ENCODE measurements around the gene CEBPG. TPM values are rescaled to one million over a fixed set of nuclear protein-coding genes. Genes with fewer than 3 reads are reported as not detected.

CEBPG gene
- total RNA-seq, 1 donor from 2014 or later: 21.2 TPM

DNA sequence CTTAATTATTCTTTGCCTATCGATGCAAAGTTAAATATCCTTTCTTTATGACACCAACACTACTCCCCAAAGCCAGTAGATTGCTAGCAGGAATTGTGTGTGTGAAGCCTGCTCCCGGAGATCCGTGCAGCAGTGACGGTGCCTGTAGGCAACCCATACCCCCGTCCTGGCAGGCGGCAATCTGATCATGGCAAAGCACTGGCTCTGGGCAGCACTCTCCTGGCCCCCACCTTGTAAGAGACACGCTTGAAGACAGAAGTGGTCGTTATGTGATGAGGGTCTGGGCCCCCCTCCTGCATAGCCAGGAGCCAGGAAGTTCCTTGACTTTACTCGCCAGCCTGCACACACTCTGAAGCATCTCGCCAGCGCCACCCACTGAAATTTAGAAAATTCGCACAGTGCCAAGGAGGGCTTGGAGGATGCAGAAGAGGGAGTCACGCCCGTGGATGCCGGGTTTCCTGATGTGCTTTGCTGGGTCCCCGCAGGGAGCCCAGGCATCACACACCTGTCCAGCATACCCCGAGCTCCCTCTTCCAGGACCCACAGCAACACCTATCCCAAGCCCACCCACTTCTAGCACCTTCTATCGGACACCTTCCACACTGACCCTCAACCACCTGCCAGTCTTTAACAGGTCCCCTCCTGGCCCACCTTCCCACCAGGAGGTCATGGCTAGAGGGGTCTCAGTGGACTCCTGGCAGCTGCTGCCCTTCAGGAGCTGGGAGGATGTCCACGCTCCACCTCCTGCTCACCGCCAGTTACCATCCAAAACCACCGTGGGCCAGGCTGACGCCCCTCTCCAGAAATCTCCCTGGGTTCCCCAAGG lies 54.5 kb downstream of the CEBPG start:
- DNase-seq (ENCODE audit: low spot score): no peak
- ATAC-seq: no peak
- intact Hi-C loops (cut with DNase I): no loop called here

DNA sequence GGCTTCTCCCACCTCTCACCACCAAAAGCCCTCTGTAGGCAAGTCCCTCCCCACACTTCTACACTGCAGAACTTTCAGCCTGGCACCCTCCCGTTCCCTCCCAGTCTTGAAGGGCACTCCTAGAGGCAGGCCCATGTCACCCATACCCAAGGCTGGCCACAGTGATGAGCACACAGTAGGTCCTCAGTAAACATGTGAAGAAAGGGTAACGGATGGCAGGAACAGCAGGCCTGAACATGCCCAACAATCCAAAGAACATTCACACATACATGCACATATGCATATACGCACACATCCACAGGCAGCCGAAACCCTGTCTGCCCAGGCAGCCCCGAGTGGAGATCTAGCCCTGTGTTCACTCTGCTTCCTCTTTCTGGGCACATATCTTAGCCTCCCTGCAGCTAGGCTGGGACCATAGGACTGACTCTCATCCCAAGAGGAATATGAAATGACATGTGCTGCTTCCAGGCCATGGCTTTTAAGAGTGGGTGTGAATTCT lies 55.2 kb downstream of the CEBPG start:
- DNase-seq (ENCODE audit: low spot score): no peak
- no peak for ATAC-seq
- intact Hi-C loops (cut with DNase I): no loop called here

DNA sequence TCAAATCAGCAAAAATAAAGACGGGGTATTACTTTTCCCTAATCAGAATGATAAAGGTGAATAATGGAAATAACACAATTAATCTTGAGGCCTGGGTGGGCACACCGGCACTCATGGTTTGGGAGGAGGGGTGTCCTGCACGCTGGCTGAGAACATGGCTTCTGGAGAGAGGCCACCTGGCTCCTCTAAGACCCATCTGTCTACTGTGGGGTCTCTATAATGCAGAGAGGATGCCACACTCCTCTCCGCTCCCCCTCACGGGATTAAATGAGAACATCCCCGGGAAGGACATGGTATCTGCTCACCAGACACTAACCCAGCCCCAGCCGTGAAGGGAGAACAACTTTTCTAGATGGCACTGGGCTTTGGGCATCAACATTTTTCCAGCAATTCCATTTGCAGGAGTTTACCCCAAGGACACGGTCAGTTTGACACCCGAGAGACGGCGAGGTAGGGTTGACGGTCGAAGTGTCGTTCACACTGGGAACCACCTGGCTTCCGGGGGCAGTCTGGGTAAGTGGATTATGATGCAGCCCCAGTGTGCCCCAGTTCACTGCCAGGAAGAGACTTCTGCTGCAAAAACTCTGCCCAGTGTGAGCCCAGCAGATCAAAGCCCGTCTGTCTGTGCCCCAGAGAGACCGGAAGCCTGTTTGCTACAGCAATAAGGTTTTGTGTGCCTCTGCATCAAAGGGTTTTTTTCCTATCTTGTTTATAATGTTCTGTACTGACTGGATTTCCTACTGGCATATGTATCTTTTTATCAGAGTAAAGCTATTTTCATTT lies 56.6 kb downstream of the CEBPG start:
- ATAC-seq (no peak), DNase-seq (ENCODE audit: low spot score) (no peak)
- intact Hi-C loops (cut with DNase I): loop anchor here (10.0 kb wide), 1 partner anchor 345 kb away; no protein-coding TSS in a partner anchor

- intact Hi-C loops (cut with DNase I): loop anchor here (10.0 kb wide), 1 partner anchor 344 kb away; no protein-coding TSS in a partner anchor
- DNase-seq (ENCODE audit: low spot score): peak; percentile 80
- ATAC-seq: peak; percentile 76
These were observed 57.3 kb downstream of the CEBPG start for GRCh38 chr19:33430674-33431277.

GRCh38 chr19:33432015-33432414 lies 58.5 kb downstream of the CEBPG start:
- ATAC-seq (no peak), DNase-seq (ENCODE audit: low spot score) (no peak)
- intact Hi-C loops (cut with DNase I): loop anchor here (10.0 kb wide), 1 partner anchor 343 kb away; no protein-coding TSS in a partner anchor

Other genes starting within 250 kb of the CEBPG start
- gene WDR88, start 241.6 kb upstream of the CEBPG start, total RNA-seq: not detected
- gene LRP3, start 179.4 kb upstream of the CEBPG start, total RNA-seq: 21.7 TPM
- 9.0 TPM for gene SLC7A10, start 147.9 kb upstream of the CEBPG start, total RNA-seq
- gene CEBPA, start 71.2 kb upstream of the CEBPG start, total RNA-seq: 20.4 TPM
- gene PEPD, start 148.1 kb downstream of the CEBPG start, total RNA-seq: 62.8 TPM
- gene CHST8, start 248.2 kb downstream of the CEBPG start, total RNA-seq: 0.62 TPM